ENCODE results near the gene PRRX2.

The PRRX2 gene

GRCh38 chr9:129703667-129704355 lies 38.4 kb downstream of the PRRX2 start:
- TF ChIP-seq POLR2AphosphoS5 (IDR thresholded peaks at IDR 0.05; ENCODE audit: low read depth, low read length): no peak
- TF ChIP-seq TAF1 (IDR thresholded peaks at IDR 0.05; ENCODE audit: borderline replicate concordance, insufficient read depth, low read length): no peak
- TF ChIP-seq REST (IDR thresholded peaks at IDR 0.05; ENCODE audit: insufficient read depth in 1 of 2, low read depth in 2 of 2, low read length in 2 of 2): no peak
- no peak for TF ChIP-seq SIN3A (IDR thresholded peaks at IDR 0.05; ENCODE audit: borderline replicate concordance, insufficient read depth, low read length)
- TF ChIP-seq FOXP2 (optimal IDR thresholded peaks at IDR 0.05; ENCODE audit: borderline replicate concordance, extremely low read depth, extremely low read length, insufficient read depth): no peak

DNA sequence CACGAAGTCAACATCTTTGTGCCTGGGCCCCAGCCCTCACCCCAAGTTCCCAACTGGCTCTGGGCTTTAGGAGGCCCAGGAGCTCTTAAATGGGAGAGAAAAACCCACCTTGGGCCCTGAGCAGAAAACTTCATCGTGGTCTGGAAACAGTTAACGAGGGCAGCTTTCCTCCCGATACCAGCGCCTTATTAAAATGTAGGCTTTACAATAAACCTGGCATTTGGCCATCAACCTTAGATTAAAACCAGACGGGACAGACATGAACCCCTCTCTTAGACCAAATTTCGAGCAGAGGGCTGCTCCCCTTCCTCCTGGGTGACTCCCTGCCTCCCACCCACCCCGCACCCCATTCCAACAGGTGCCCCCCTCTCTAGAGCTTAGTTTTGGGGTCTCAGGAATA lies 39.4 kb downstream of the PRRX2 start:
- TF ChIP-seq SIN3A (IDR thresholded peaks at IDR 0.05; ENCODE audit: borderline replicate concordance, insufficient read depth, low read length): no peak
- TF ChIP-seq REST (IDR thresholded peaks at IDR 0.05; ENCODE audit: insufficient read depth in 1 of 2, low read depth in 2 of 2, low read length in 2 of 2): no peak
- no peak for TF ChIP-seq TAF1 (IDR thresholded peaks at IDR 0.05; ENCODE audit: borderline replicate concordance, insufficient read depth, low read length)
- TF ChIP-seq POLR2AphosphoS5 (IDR thresholded peaks at IDR 0.05; ENCODE audit: low read depth, low read length): no peak
- no peak for TF ChIP-seq FOXP2 (optimal IDR thresholded peaks at IDR 0.05; ENCODE audit: borderline replicate concordance, extremely low read depth, extremely low read length, insufficient read depth)

GRCh38 chr9:129708793-129709192 lies 43.3 kb downstream of the PRRX2 start:
- no peak for TF ChIP-seq POLR2AphosphoS5 (IDR thresholded peaks at IDR 0.05; ENCODE audit: low read depth, low read length)
- no peak for TF ChIP-seq REST (IDR thresholded peaks at IDR 0.05; ENCODE audit: insufficient read depth in 1 of 2, low read depth in 2 of 2, low read length in 2 of 2)
- TF ChIP-seq TAF1 (IDR thresholded peaks at IDR 0.05; ENCODE audit: borderline replicate concordance, insufficient read depth, low read length): no peak
- no peak for TF ChIP-seq SIN3A (IDR thresholded peaks at IDR 0.05; ENCODE audit: borderline replicate concordance, insufficient read depth, low read length)
- TF ChIP-seq FOXP2 (optimal IDR thresholded peaks at IDR 0.05; ENCODE audit: borderline replicate concordance, extremely low read depth, extremely low read length, insufficient read depth): no peak

GRCh38 chr9:129709438-129710168 lies 44.2 kb downstream of the PRRX2 start:
- TF ChIP-seq SIN3A (IDR thresholded peaks at IDR 0.05; ENCODE audit: borderline replicate concordance, insufficient read depth, low read length): no peak
- TF ChIP-seq POLR2AphosphoS5 (IDR thresholded peaks at IDR 0.05; ENCODE audit: low read depth, low read length): no peak
- TF ChIP-seq FOXP2 (optimal IDR thresholded peaks at IDR 0.05; ENCODE audit: borderline replicate concordance, extremely low read depth, extremely low read length, insufficient read depth): no peak
- no peak for TF ChIP-seq TAF1 (IDR thresholded peaks at IDR 0.05; ENCODE audit: borderline replicate concordance, insufficient read depth, low read length)
- TF ChIP-seq REST (IDR thresholded peaks at IDR 0.05; ENCODE audit: insufficient read depth in 1 of 2, low read depth in 2 of 2, low read length in 2 of 2): no peak

All from PFSK-1 (cell line).